Testis (tissue), 3 donors: Measurements from ENCODE around the gene HEXD. TPM values are rescaled to one million over a fixed set of nuclear protein-coding genes. Genes with fewer than 3 reads are reported as not detected.

Source experiments
- DNase-seq: peaks from one replicate; pipeline ENCODE4 v3.0.0-alpha.2; 2019
- H3K27ac ChIP-seq, 2 donors: fragments of 200-600 bp; sonication (generic); one replicate each; pipeline ENCODE4 v1.5.1; 2019
- H3K27me3 ChIP-seq: fragments of 200-600 bp; sonication (generic); one replicate; pipeline ENCODE4 v1.5.1; 2019
- H3K36me3 ChIP-seq: fragments of 200-600 bp; sonication (generic); one replicate; pipeline ENCODE4 v1.5.1; 2017; ENCODE audit warnings: low read depth; ENCODE audit errors: missing control alignments
- H3K4me1 ChIP-seq: fragments of 200-600 bp; sonication (generic); one replicate; pipeline ENCODE4 v1.5.1; 2019
- H3K4me3 ChIP-seq, 2 donors: fragments of 200-600 bp; sonication (generic); one replicate each; pipeline ENCODE4 v1.5.1; 2017 to 2019
- H3K9me3 ChIP-seq: fragments of 200-600 bp; sonication (generic); one replicate; pipeline ENCODE4 v1.5.1; 2017
- POLR2A ChIP-seq: fragments of 450-650 bp; IDR thresholded peaks from one replicate; pipeline ENCODE4 v1.6.1; 2017; ENCODE audit warnings: antibody characterized with exemption, mild to moderate bottlenecking, moderate library complexity
- WGBS, 2 donors: methylation state at CpG; one replicate each; pipeline ENCODE4 v1.1.5; 2018; 5-methylcytosine and 5-hydroxymethylcytosine counted together
- intact Hi-C: fragments of 100-400 bp; cut with DNase I; formaldehyde crosslinking; loops from one replicate; pipeline ENCODE4 v1.15.1; 2023; ENCODE audit warnings: low total_unique reads
- polyA plus RNA-seq: library from polyadenylated mRNA; stranded (reverse); fragments of 350-450 nt; fragmentation: Illumina TruSeq; extraction: RNeasy Lipid Tissue Mini Kit (QIAGEN cat#74804); gene quantifications from one replicate; pipeline ENCODE4 v1.2.3, GENCODE V29; 2014; ENCODE audit warnings: low read depth, low replicate concordance; ENCODE audit not compliant: insufficient read depth
- total RNA-seq, 2 donors: library from RNA; depleted of rRNA; stranded (reverse); fragments of >200 nt; gene quantifications; one replicate each; pipeline ENCODE4 v1.2.3, GENCODE V29; 2016
- TF ChIP-seq, protein P1 (sequence below), 3 experiments: fragments of 450-650 bp in 2 of 3; fragments of 200-600 bp in 1 of 3; sonication (generic) in 1 of 3; IDR thresholded peaks; one replicate each; pipeline ENCODE4 v1.5.1; 2016 to 2019; ENCODE audit warnings: antibody characterized with exemption in 3 of 3, mild to moderate bottlenecking in 2 of 3, moderate library complexity in 1 of 3

Gene HEXD
- total and polyA plus RNA-seq, 3 donors from 2014 or later: 24.4 to 95.3 (median 90.9) TPM

GRCh38 chr17:82434216-82434565, 16.0 kb downstream of the HEXD start:
- no peak overlapping the region for H3K4me3 ChIP-seq
- no peaks in the 10 kb centered on the region for H3K36me3 ChIP-seq
- H3K27ac ChIP-seq: no peak overlapping the region
- H3K9me3 ChIP-seq: no peaks in the 10 kb centered on the region
- WGBS, 2 donors: 76% methylated on average over 3 of the region's 3 CpGs
- intact Hi-C loops: no loop called here
- no peak for DNase-seq
- peaks cover 8% of the 10 kb centered on the region for H3K4me1 ChIP-seq
- H3K27me3 ChIP-seq: no peaks in the 10 kb centered on the region
- TF ChIP-seq, protein P1, sequence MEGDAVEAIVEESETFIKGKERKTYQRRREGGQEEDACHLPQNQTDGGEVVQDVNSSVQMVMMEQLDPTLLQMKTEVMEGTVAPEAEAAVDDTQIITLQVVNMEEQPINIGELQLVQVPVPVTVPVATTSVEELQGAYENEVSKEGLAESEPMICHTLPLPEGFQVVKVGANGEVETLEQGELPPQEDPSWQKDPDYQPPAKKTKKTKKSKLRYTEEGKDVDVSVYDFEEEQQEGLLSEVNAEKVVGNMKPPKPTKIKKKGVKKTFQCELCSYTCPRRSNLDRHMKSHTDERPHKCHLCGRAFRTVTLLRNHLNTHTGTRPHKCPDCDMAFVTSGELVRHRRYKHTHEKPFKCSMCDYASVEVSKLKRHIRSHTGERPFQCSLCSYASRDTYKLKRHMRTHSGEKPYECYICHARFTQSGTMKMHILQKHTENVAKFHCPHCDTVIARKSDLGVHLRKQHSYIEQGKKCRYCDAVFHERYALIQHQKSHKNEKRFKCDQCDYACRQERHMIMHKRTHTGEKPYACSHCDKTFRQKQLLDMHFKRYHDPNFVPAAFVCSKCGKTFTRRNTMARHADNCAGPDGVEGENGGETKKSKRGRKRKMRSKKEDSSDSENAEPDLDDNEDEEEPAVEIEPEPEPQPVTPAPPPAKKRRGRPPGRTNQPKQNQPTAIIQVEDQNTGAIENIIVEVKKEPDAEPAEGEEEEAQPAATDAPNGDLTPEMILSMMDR (IDR thresholded peaks at IDR 0.05): no peak
- TF ChIP-seq POLR2A: no peak

DNA sequence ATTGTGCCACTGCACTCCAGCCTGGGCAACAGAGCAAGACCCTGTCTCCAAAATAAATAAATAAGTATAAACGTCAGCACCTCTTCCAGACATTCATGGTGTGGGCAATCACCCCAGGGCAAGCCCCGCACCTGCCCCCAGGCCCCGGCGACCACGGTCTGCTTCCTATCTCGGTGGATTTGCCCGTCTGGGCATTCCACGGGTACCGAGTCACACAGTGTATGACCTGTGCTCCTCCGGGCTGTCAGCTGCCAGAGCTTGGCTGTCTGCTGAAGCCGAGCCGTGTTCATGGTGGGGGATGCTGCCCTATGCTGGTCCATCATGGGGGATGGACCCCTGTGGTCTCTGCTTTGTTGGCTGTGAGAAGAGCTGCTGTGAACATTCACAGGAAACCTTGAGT, 17.0 kb downstream of the HEXD start:
- DNase-seq: no peak
- H3K4me1 ChIP-seq: peaks cover 8% of the 10 kb centered on the region
- no peaks in the 10 kb centered on the region for H3K36me3 ChIP-seq
- intact Hi-C loops: no loop called here
- no peak overlapping the region for H3K4me3 ChIP-seq
- H3K27me3 ChIP-seq: no peaks in the 10 kb centered on the region
- no peak overlapping the region for H3K27ac ChIP-seq
- no peaks in the 10 kb centered on the region for H3K9me3 ChIP-seq
- WGBS, 2 donors: 90 to 94% methylated on average over 2 to 12 of the region's 12 CpGs
- TF ChIP-seq POLR2A: no peak
- TF ChIP-seq, protein P1 (IDR thresholded peaks at IDR 0.05): no peak

GRCh38 chr17:82435601-82436583, 17.7 kb downstream of the HEXD start:
- no peak for DNase-seq
- Histone ChIP-seq H3K27me3 (no peaks in the 10 kb centered on the region), H3K9me3 (no peaks in the 10 kb centered on the region), H3K27ac (no peak overlapping the region), H3K4me1 (peaks cover 8% of the 10 kb centered on the region), H3K36me3 (no peaks in the 10 kb centered on the region), H3K4me3 (no peak overlapping the region)
- WGBS, 2 donors: 84 to 85% methylated on average over 6 to 39 of the region's 43 CpGs
- TF ChIP-seq, protein P1 (IDR thresholded peaks at IDR 0.05): no peak
- TF ChIP-seq POLR2A: no peak
- intact Hi-C loops: no loop called here

- TF ChIP-seq, protein P1 (IDR thresholded peaks at IDR 0.05): no peak
- no peak for TF ChIP-seq POLR2A
- no peaks in the 10 kb centered on the region for H3K9me3 ChIP-seq
- H3K36me3 ChIP-seq: no peaks in the 10 kb centered on the region
- H3K4me3 ChIP-seq: no peak overlapping the region
- peaks cover 8% of the 10 kb centered on the region for H3K4me1 ChIP-seq
- H3K27ac ChIP-seq: no peak overlapping the region
- no peaks in the 10 kb centered on the region for H3K27me3 ChIP-seq
- WGBS, 2 donors: 86 to 89% methylated on average over 26 to 34 of the region's 36 CpGs
- DNase-seq: no peak
- intact Hi-C loops: no loop called here
Observed at GRCh38 chr17:82436601-82437324, 18.6 kb downstream of the HEXD start.
